Fibroblast of peridontal ligament (primary cell): ENCODE data around the gene KCNH5.
A peak's percentile ranks its signal among the peaks of the same experiment; 100 is the strongest.

ENCODE experiments used
- DNase-seq: peaks from one replicate; pipeline ENCODE4 v3.0.0-alpha.2; 2010; ENCODE audit errors: extremely low read depth

The KCNH5 gene

DNA sequence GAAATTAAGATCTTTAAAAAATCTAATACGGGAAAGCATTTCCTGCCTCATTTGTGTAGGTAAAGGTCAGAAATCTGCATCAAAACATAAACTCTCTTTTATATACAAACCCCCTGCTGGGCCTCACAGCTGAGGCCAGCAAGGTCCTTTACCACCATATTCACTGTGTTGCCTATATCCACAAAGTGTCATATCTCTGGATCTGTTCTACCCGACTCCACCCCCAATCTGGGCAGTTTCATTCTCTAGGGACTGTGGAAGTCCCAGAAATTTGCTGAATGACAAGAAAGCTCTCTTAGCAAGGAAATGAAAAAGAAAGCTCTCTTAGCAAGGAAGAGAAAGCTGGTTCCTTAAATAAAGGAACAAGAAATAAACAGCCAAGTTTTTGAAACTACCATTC, 301.7 kb downstream of the KCNH5 start:
- DNase-seq = no peak

DNA sequence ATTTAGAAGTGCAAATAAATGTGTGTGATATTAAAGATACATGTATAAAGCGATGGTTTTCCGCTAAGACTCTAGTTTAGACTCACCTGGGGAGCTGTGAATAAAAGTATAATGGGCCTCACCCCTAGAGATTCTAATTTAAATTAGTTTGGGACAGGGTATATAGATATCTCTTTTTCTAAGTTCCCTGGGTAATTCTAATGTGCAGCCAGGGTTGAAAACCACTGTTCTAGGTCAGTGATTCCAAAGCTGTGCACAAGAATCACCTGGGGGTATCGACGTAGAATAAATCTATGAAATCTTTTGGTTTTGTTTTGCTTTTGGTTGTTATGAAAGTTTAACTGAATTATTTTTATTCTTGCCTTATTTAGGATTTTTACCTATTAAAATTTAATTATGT, 302.1 kb downstream of the KCNH5 start:
- no peak for DNase-seq

DNA sequence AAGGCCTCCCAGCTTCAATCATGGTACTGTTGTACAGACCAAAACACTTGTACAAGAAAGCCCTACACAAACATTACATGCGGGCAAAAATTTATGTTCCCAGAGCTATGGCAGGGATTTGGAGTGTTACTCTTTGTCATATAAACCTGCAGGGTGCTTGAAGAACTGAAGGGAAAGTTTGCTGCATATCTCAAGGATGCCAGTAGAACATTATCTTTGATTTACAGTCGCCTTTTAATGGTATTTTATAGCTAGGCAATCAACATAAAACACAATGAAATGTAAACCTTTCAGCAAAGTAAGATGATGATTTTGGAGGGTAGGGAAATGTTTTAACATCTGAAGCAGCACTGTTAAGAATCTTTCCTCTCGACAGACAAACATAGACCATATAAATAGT, 305.6 kb downstream of the KCNH5 start:
- no peak for DNase-seq

DNA sequence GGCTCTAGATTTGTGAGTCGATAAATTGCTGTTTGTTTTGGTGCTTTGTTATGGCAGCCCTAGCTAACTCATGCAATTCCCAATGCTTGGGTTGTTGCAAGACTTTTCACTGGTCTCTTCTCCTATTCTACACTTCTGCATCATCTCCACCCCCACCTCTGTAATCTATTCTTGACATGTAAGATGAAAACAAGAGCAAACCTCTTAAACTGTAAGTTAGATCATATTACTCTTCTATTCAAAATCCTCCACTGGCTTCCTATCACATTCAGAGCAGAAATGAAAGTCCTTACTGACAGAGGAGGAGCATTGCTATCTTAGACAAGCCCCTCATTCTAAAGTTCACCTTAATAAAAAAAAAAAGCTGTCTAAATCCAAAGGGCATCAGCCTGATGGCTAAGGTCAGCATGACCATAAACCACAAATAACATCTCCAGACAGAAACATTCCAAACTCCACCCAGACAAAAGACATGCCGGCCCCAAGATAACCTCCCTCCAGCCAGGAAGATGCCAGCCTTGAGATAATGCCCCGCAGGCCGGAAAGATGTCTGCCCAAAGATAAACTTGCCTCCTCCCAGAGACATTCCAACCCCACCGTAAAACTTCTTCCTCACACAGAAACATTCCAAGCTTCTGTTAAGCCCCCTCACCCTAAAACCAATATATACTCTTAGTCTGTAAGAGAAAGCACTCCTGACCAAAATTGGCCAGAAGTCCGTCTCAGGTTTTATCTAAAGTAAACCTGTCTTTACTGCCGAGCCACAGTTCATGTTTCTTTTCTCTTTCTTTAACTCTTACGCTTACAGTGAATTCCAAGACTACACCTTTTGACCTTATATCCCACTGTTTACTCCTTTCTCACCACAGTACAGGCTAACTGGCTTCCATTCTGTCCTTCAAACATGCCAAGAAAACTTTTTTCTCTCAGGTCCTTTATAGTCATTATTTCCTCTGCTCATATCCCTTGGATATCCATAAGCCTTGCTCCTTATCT, 308.9 kb downstream of the KCNH5 start:
- no peak for DNase-seq

DNA sequence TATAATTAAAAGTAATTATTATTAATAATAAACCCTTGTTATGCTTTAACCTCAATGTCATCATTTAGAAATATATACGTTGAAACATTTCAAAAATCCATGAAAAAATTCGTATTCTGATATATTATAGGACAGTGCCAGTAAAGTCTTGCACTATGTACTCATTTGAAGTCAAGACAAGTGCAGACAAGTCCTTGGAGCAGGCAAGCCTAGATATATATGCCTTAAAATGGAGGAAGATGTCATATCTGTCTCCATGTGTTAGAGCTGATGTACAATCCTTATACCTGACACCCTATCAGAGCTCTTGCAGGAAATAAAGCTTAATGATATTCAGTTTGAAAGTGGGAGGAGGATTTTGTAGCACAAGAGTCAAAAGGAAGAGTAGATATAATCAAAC, 310.4 kb downstream of the KCNH5 start:
- DNase-seq = no peak

DNA sequence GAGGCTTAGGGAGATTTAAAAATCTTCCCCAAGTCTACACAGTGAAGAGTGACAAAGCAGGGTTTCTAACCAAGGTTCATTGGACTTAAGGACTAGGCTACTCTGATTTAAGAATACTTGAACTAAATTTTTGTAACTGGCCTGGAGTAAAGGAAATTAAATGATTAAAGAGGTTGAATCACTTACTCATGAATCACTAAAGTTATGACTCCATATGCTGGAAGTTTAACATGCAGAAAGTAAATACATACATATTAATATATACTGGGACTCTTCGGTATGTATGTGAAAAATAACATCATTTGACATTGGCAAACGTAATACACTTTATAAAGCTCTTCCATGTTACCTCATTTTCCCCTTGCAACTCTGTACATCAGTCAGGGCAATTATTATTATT, 322.9 kb downstream of the KCNH5 start:
- no peak for DNase-seq

DNA sequence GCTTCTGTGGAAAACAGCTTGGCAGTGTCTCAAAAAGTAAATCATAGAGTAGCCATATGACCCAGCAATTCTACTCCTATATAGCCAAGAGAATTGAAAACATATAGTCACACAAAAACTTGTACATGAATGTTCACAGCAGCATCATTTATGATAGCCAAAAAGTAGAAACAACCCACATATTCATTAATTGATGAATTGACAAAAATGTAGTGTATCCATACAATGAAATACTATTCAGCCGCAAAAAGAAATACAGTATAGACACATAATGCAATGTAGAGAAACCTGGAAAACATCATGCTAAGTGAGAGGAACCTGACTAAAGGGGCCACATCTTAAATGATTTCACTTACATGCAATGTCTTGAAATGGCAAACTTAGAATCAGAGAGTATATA, 326.6 kb downstream of the KCNH5 start:
- DNase-seq = no peak

DNA sequence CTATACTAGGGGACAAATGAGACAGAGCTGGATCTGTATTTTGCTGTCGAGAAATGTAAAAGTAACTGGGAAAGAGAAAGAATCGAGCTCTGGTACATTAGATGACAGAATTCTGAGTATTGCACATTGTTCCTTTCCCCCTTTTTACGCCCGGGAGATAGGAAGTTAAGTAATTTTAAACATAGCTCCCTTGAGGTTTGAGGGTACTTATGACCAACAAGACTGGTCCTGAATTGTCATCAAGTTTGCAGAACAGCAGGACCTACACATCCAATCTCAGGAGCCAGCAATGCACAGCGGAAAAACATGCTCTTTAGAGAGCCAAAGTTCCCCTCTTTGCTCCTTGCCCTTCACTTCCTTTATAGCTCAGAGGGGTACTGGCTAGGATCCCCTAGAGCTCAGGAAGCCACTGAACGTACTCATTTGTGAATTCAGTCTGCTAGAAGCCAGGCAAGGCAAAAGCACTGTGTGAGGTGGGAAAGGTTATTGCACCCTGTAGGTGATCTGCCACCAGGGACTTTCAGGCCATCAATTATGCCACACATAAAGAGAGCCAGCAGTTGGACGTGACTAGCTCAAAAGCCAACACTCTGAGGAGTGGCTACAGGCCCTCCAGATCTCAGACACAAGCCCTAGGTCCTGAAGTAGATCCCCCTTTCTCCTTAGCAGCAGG, 333.8 kb downstream of the KCNH5 start:
- no peak for DNase-seq

DNA sequence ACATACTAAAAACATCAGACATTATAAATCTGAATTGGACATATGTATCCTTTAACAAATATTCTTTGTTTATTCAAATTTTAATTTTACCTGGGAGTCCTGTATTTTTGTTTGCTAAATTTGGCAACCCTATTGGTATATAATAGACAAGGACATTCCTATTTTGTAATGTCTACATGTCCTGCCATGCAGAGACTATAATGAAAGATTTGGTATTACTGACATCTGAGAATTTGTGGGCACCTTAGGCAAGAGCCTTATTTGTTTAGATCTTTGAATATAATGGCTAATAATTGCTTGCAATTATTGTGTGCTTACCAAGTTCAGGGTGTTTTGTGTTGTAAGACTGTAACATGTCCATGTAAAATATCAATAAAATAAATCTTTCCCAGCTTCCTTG, 334.4 kb downstream of the KCNH5 start:
- DNase-seq = no peak

DNA sequence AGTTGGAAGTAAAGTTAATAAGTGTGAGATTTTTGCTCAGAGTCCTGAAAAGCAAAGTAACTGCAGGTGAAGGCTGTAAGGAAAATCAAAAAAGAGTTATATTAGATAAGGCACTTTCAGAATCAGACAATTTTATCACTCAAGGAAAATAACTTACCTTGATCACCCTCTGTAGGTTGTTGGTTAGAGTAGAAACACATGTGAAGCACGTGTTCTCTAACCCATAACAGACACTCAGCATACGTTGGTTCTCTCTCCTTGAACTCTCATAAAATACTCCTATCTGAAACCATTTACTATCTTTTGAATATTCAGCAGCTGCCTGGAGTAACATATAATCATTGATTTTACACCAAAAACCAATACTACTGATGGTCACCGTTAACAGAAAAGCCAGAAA, 335.5 kb downstream of the KCNH5 start:
- no peak for DNase-seq

DNA sequence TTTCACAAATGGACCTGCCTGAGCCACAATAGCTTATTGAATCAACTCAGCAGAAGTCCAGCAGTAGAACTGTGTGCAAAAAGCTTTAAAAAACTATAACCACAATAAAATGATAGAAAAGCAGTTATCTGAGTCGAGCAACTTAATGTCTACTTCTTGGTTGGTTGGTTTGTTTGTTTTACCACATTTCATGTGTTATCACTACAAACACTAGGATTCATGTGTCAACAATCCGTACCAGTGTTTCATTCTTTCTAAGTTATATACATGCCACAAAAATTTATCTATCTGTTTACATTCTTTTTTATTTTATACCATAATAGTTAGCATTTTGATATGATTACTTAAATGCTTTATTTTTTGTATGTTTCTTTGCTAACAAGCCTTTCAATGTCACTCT, 339.0 kb downstream of the KCNH5 start:
- DNase-seq = no peak

DNA sequence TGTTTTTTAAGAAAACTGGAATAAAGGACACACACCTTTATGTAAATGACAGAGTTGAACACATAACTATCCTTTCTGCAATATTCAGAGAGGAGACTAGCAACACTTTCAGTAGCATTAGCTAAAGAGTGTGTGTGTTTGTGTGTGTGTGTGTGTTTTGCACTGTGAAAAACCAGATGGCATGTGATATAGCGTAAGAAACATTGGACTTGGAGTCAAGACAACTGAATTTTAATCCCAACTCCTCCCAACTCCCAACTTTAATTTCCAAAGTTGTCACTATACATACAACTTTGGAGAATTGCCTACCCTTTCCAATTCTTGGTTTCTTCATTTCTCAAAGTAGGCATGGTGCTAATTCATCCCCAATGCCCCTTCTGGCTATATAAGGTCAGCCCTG, 347.8 kb downstream of the KCNH5 start:
- DNase-seq = no peak

DNA sequence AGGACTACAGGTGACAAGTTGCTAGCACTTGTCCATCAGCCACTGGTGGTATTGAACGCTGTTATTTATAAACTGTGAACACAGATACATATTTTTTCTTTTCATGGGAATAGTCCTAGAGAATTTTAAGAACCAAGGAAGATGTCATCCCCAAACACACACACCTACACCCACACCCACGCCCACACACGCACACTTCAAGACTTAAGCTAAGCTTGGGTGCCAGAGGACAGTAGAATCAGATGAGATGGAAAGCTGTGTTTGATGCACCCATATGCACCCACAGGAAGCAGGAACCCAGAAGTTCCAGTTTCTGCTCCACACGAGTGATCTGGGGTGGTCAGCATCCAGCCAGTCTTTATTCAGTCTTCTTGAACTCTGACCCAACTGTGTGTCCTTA, 348.3 kb downstream of the KCNH5 start:
- no peak for DNase-seq

DNA sequence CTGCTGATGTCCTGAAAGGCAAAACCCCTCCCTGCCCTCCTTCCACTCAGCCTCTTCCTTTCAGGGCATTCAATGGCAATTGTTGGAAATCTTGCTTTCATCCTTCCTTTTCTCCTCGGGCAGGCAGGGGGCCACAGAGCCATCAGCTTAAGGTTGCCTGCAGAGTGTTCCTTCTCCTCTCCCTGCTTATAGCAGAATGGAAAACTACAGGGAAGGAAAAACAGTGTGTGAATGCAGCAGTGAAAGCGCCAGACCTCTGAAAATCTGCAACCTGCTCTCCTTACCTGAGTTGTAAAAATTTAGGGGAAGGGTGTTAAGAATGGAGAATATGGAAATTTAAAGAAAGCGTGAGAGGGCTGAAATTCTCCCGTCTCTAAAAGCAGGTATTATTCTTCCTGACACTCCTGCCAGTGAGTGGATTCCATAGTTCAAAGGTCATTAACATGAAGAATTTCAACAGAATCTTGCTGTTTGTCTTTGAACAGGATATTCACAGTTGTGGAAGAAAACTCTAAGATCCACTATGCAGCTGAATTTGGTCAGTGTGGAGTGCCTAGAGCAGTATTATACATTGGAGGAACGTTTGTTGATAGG, 348.8 kb downstream of the KCNH5 start:
- no peak for DNase-seq

DNA sequence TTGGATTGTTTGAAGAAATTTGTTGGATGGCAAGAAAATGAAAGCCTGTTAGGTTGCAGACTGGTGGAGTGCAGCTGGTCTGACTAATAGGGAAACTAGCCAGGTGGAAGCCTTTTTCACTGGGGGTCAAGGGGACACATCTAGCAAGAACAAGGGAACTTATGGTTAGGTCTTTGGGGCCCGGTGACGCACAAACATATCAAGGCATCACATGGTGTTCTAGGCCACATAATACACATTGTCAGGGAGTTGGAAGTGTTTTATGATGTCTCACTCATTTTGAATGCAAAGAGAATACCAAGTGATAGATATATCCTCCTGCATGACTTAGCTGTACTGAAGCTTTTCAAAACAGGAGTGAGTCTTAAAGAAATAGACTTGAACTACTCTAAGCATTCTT, 351.2 kb downstream of the KCNH5 start:
- peak; percentile 29 for DNase-seq

DNA sequence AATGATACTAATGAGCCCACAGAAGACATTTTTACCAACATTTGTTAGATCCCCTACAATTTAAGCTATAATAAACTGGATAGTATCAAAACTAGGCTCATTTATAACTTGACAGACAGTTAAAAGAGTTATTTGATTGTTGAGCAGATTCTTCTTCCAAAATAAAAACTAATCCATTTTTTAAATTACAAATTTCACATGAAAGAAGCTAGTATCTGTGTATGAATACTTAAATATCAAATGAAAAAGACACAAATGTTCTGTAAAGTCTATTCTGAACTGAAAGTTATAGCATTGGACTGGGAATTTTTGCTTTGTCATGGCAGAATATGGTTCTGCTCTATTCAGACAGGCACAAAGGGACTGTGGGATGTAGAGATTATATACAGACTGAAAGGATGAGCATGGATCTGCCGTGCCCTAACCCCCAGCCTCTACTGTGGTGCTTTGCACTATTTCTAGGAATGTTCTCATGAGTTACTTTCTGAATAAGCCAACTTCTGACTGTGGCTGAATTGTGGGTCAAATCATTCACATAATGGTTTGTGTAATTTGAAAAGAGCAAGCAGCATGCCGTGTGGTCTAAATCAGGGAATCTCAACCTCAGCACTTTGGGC, 352.7 kb downstream of the KCNH5 start:
- DNase-seq = peak; percentile 50

DNA sequence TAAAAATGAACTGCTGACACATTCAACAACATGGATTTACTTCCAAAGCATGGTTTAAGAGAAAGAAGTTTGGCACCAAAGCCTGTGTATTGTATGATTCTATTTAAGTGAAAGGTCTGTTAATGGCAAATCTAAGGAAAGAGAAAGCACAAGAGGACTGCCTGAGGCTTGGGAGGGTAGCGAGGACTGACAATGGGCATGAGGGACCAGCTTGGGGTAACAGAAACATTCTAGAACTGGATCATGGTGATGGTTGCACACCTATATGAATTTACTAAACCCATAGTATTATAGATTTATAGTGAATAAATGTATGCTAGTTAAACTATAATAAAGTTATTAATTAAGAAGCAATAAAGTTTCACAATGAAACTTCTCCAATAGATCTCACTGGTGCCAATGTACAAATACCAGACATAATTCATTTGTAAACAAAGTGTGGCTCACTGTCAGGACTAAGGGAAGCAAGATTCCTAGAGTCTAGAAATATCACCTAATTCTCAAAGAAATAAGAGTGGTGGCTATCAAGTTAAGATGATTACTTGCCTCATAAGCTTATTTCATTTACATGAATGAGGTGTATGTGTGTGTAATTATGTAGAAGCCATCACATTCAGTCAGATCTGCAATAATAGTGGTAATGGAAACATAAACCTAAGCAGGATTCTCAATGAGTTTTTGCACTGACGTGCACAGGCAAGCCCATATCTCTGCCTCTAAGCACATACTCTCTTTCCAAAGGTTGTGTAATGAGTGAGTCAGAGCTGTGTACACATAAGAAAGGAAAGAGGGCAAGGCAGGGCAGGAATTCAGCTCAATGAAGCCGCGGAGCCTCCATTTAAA, 353.4 kb downstream of the KCNH5 start:
- DNase-seq = peak; percentile 92

DNA sequence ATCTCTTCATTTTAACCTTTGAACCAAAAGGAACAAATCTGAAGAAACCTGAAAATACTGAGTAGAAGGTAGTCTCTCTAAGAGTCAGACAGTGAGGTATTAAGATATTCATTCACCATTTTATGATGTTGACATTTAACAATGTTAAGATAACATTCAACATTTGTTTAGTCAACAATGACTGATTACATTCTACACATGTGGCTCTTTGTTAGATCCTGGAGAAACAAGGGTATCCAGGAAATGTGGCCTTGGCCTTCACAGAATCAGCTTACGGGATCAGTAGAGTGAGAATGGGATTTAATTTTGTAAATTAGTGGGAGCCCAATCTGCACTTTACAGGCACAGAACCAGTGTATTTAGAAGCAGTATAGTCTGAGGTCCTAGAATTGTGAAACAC, 355.5 kb downstream of the KCNH5 start:
- no peak for DNase-seq

DNA sequence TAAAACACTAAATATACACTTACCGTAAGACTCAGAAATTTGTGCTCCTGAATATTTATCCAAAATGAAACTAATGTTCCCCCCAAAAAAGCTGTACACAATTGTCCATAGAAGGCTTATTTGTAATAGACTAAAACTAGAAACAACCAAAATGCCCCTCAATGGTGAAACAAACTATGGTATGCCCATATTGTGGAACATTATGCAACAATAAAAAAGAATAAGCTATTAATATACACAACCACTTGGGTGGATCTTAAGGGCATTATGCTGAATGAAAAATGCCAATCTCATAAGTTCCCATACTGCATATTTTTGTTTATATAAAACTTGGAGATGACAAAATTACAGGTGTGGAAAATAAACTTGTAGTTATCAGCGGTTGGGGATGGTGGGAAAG, 357.4 kb downstream of the KCNH5 start:
- no peak for DNase-seq

DNA sequence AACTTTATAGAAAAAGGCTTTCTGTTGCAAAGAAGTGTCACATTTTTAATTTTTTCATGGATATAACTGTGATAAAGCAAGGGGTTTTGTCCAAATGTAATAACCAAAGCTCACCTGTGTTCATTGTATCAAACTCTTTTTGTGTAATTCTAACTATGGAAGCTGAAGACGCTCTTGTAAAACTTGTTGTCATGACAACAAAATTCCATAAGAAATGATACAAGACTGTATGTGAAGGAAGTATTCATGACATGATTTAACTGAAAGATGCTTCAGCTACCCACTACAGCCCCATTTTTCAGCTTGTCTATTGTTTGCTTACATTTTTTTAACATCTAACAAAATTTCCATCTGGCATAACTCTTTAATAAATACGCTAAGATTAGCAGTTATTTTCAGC, 360.9 kb downstream of the KCNH5 start:
- no peak for DNase-seq

DNA sequence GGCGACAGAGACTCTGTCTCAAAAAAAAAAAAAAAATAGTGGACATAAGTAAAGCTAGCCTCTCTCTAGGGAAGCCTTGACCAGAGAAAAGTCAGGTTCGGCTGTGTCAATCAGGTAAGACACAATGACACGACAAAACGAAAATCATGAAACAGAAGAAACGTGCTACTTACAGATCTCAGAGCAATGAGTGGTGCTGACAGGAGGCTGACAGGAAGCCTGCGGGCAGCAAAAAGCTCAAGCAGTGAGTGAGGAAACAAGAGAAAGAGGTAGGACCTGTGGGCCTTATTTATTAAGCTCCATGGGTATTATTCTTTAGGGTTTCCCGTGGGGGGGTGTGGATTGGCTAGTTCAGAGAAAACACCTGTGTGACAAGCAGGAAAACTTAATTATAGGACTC, 363.1 kb downstream of the KCNH5 start:
- DNase-seq = no peak
